Liver (tissue), 3 donors: ENCODE results near the gene IFITM5.

Source experiments
- ATF3 ChIP-seq: IDR thresholded peaks from 2 replicates; pipeline ENCODE4 v1.6.1; 2016; ENCODE audit warnings: antibody characterized with exemption
- CTCF ChIP-seq: fragments of 150-350 bp; IDR thresholded peaks from 2 replicates; pipeline ENCODE4 v1.5.1; 2017; ENCODE audit warnings: improper control_type of control experiment, low read depth, low read length; ENCODE audit not compliant: missing input control
- FOXA2 ChIP-seq: IDR thresholded peaks from 2 replicates; pipeline ENCODE4 v1.6.1; 2016; ENCODE audit warnings: antibody characterized with exemption
- GABPA ChIP-seq, 2 donors: IDR thresholded peaks in 1 of 2; conservative IDR thresholded peaks in 1 of 2; 2 replicates each; pipeline ENCODE4 v1.6.1; 2016; ENCODE audit warnings: antibody characterized with exemption in 2 of 2, mild to moderate bottlenecking in 1 of 2, moderate library complexity in 1 of 2
- JUND ChIP-seq, 2 donors: IDR thresholded peaks; 2 replicates each; pipeline ENCODE4 v1.6.1; 2016; ENCODE audit warnings: antibody characterized with exemption in 2 of 2
- NR2F2 ChIP-seq: IDR thresholded peaks from 2 replicates; pipeline ENCODE4 v1.6.1; 2016; ENCODE audit warnings: antibody characterized with exemption
- RAD21 ChIP-seq, 2 donors: IDR thresholded peaks; 2 replicates each; pipeline ENCODE4 v1.6.1; 2016; ENCODE audit warnings: antibody characterized with exemption in 2 of 2, mild to moderate bottlenecking in 2 of 2
- RXRA ChIP-seq, 2 donors: IDR thresholded peaks; 2 replicates each; pipeline ENCODE4 v1.6.1; 2017 to 2018; ENCODE audit warnings: antibody characterized with exemption in 2 of 2, mild to moderate bottlenecking in 1 of 2
- SP1 ChIP-seq: IDR thresholded peaks from 2 replicates; pipeline ENCODE4 v1.6.1; 2018; ENCODE audit warnings: antibody characterized with exemption, mild to moderate bottlenecking
- TAF1 ChIP-seq: conservative IDR thresholded peaks from 2 replicates; pipeline ENCODE4 v1.6.1; 2016; ENCODE audit warnings: antibody characterized with exemption, mild to moderate bottlenecking
- YY1 ChIP-seq: IDR thresholded peaks from 2 replicates; pipeline ENCODE4 v1.6.1; 2016; ENCODE audit warnings: antibody characterized with exemption, mild to moderate bottlenecking
- TF ChIP-seq, protein P1 (sequence below): IDR thresholded peaks from 2 replicates; pipeline ENCODE4 v1.6.1; 2016; ENCODE audit warnings: antibody characterized with exemption
- donor health status: healthy.
- donor health status: healthy.

- no peak for TF ChIP-seq CTCF
- no peak for TF ChIP-seq NR2F2
- no peak for TF ChIP-seq YY1
- no peak for TF ChIP-seq TAF1
- no peak for TF ChIP-seq SP1
- no peak for TF ChIP-seq RAD21 (IDR thresholded peaks at IDR 0.05)
- TF ChIP-seq JUND (IDR thresholded peaks at IDR 0.05), result no peak
- TF ChIP-seq ATF3, result no peak
- TF ChIP-seq GABPA (IDR thresholded peaks at IDR 0.05 in 1 of 2, conservative IDR thresholded peaks at IDR 0.05 in 1 of 2), result no peak
- no peak for TF ChIP-seq RXRA (IDR thresholded peaks at IDR 0.05)
- TF ChIP-seq, protein P1, sequence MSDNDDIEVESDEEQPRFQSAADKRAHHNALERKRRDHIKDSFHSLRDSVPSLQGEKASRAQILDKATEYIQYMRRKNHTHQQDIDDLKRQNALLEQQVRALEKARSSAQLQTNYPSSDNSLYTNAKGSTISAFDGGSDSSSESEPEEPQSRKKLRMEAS, result no peak
- no peak for TF ChIP-seq FOXA2
These were observed 28.6 kb downstream of the IFITM5 start for GRCh38 chr11:270451-271318.
